ENCODE measurements around the gene SLC25A13. TPM values are rescaled to one million over a fixed set of nuclear protein-coding genes. Genes with fewer than 3 reads are reported as not detected.

The SLC25A13 gene
- total and polyA plus RNA-seq, 9 donors = 11.4 to 32.6 (median 23.1) TPM

DNA sequence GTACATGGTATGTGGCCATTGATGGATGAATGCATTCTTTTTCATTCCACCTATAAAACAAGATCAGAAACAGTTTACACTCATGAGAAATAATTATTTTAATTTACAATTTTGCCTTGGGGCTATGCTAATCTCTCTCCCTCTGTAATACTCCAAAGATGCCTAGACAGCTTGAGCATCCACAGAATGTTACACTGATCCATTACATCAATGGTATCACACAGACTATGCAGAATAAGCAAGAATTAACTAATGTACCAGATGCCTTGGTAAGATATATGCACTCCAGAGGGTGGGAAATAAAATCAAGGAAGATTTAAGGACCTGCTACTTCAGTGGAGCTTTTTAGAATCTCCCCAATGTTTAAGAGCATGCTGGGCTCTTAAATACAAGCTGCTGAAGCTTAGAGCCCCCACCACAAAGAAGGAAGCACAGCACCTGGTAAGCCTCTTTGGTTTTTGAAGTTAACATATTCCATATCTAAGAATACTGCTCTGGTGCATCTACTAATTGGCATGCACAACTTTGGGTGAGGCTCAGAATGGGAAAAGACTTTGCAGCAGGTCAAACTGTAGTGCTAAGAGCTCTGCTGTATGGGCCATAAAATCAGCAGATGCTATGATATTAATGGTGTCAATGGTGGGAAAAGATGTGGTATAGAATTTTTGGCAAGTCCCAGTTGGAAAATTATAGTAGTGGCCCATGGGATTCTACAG is 219.6 kb downstream of the SLC25A13 start:
- intact Hi-C loops (cut with DNase I) = no loop called here
- DNase-seq = no peak

DNA sequence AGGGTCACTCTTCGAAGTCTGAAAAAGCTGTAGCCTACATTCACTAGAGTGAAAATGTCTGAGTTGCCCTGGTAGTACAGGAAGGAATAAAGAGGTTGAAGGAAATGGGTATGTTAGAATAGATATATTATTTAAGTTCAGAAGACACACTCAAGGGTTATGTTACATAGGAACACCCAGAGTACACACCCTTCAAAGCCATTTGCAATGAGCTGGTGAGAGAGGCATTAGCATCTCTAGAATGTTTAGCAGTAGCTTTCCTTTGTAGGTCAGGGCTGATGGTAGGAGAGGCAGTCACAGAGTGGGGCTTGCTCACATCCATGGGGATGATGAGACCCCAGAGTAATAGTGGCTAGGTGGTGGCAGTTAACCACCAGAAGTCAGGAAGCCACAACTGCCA is 221.2 kb downstream of the SLC25A13 start:
- H3K27ac ChIP-seq = no peak overlapping the region
- H3K9me3 ChIP-seq = no peaks in the 10 kb centered on the region
- no peak for DNase-seq
- intact Hi-C loops (cut with DNase I) = no loop called here
- no peak for TF ChIP-seq POLR2A (IDR thresholded peaks at IDR 0.05)
- no peak overlapping the region for H3K4me3 ChIP-seq
- no peaks in the 10 kb centered on the region for H3K4me1 ChIP-seq (ENCODE audit: insufficient read depth)
- no peaks in the 10 kb centered on the region for H3K27me3 ChIP-seq
- no peaks in the 10 kb centered on the region for H3K36me3 ChIP-seq
- 81 to 90% (median 82%) methylated on average over 1 of the region's 1 CpG for WGBS, 3 donors

More for the DNA sequence above, 219.6 kb downstream of the SLC25A13 start:
- no peak overlapping the region for H3K4me3 ChIP-seq
- no peaks in the 10 kb centered on the region for H3K4me1 ChIP-seq (ENCODE audit: insufficient read depth)
- no peaks in the 10 kb centered on the region for H3K27me3 ChIP-seq
- H3K27ac ChIP-seq = no peak overlapping the region
- H3K36me3 ChIP-seq = no peaks in the 10 kb centered on the region
- H3K9me3 ChIP-seq = no peaks in the 10 kb centered on the region
- TF ChIP-seq, protein P1, sequence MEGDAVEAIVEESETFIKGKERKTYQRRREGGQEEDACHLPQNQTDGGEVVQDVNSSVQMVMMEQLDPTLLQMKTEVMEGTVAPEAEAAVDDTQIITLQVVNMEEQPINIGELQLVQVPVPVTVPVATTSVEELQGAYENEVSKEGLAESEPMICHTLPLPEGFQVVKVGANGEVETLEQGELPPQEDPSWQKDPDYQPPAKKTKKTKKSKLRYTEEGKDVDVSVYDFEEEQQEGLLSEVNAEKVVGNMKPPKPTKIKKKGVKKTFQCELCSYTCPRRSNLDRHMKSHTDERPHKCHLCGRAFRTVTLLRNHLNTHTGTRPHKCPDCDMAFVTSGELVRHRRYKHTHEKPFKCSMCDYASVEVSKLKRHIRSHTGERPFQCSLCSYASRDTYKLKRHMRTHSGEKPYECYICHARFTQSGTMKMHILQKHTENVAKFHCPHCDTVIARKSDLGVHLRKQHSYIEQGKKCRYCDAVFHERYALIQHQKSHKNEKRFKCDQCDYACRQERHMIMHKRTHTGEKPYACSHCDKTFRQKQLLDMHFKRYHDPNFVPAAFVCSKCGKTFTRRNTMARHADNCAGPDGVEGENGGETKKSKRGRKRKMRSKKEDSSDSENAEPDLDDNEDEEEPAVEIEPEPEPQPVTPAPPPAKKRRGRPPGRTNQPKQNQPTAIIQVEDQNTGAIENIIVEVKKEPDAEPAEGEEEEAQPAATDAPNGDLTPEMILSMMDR (IDR thresholded peaks at IDR 0.05) = no peak
- no peak for TF ChIP-seq EP300 (IDR thresholded peaks at IDR 0.05)
- TF ChIP-seq POLR2A (IDR thresholded peaks at IDR 0.05) = no peak

DNA sequence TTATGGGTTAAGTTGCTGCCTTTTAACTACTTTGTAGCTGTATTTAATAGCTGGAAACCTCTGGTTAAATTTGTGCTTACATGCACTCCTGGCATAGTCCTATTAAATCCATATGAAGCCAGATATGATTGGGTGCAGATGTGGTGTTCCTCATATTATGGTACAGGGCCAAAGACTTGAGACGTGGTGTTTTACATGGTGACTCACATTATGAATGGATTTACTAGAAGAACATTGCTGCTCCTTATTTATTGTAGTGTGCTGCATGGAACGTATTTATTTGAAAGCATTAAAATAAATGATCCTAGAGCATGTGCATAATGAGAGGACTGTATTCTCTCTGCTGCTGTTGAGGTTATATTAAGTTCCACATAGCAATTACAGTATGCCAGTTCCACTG is 224.1 kb downstream of the SLC25A13 start:
- H3K36me3 ChIP-seq = no peaks in the 10 kb centered on the region
- DNase-seq = no peak
- no peak for TF ChIP-seq EP300 (IDR thresholded peaks at IDR 0.05)
- TF ChIP-seq, protein P1 (IDR thresholded peaks at IDR 0.05) = no peak
- H3K27ac ChIP-seq = no peak overlapping the region
- no peaks in the 10 kb centered on the region for H3K9me3 ChIP-seq
- H3K4me3 ChIP-seq = no peak overlapping the region
- WGBS, 3 donors = 82 to 87% (median 86%) methylated on average over 2 of the region's 2 CpGs
- intact Hi-C loops (cut with DNase I) = no loop called here
- H3K27me3 ChIP-seq = no peaks in the 10 kb centered on the region
- H3K4me1 ChIP-seq (ENCODE audit: insufficient read depth) = no peaks in the 10 kb centered on the region

DNA sequence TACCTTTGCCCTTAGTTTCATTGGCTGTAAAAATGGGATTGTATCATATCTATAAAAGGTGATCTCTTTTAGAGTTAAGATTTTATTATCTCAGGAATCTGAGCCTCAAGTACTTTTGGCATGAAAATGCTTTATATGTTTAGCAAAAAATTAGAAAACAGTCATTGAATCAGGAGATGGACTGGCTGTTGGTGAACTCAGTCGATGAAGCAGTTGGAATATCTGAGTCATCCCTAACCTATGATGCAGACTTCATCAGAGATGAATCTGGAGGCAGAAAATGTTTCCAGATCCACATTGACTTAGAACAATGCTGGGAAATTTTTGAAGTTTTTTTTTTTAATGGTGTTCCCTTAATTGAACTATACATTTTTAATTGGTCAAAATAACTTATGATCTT is 228.5 kb downstream of the SLC25A13 start:
- no peak for DNase-seq
- Histone ChIP-seq H3K9me3 (no peaks in the 10 kb centered on the region), H3K27ac (no peak overlapping the region), H3K36me3 (no peaks in the 10 kb centered on the region), H3K4me3 (no peak overlapping the region), H3K27me3 (no peaks in the 10 kb centered on the region), H3K4me1 (ENCODE audit: insufficient read depth) (no peaks in the 10 kb centered on the region)
- TF ChIP-seq EP300 (IDR thresholded peaks at IDR 0.05) (no peak), POLR2A (IDR thresholded peaks at IDR 0.05) (no peak)
- TF ChIP-seq, protein P1 (IDR thresholded peaks at IDR 0.05) = no peak
- WGBS, 3 donors = 35 to 68% (median 58%) methylated on average over 1 of the region's 1 CpG
- intact Hi-C loops (cut with DNase I) = no loop called here

DNA sequence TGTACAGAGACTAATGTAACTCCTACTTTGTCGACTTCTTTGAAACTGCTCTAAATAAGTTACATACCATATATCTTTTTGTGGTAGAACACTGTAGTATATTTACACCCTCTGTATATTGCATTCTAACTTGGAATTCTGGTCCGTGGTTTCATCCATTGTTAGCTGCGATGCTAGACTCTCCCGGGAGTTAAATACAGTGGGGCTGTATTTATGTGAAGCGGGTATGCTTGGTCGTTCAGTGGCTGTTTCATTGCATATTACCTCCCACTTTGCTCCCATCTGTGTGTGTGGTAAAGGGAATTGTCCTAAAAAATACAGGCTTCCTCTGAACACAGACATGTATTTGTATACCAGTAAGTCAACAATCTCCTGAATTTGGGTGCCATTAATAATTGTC is 231.1 kb downstream of the SLC25A13 start:
- no peak overlapping the region for H3K4me3 ChIP-seq
- intact Hi-C loops (cut with DNase I) = no loop called here
- H3K27me3 ChIP-seq = no peaks in the 10 kb centered on the region
- H3K36me3 ChIP-seq = no peaks in the 10 kb centered on the region
- DNase-seq = no peak
- no peak for TF ChIP-seq POLR2A (IDR thresholded peaks at IDR 0.05)
- TF ChIP-seq, protein P1 (IDR thresholded peaks at IDR 0.05) = no peak
- no peak overlapping the region for H3K27ac ChIP-seq
- no peaks in the 10 kb centered on the region for H3K4me1 ChIP-seq (ENCODE audit: insufficient read depth)
- no peaks in the 10 kb centered on the region for H3K9me3 ChIP-seq
- 89 to 92% (median 92%) methylated on average over 6 of the region's 6 CpGs for WGBS, 3 donors
